ENCODE results near the gene HSD3B1. TPM values are rescaled to one million over a fixed set of nuclear protein-coding genes. Genes with fewer than 3 reads are reported as not detected.
"Not testable (repeated sequence)": the region's sequence is repeated elsewhere in the genome, so short reads cannot be mapped to it uniquely, and the experiment has no call there.

The HSD3B1 gene
- total and polyA plus RNA-seq, 5 donors from 2014 or later = not detected

- H3K4me3 Mint-ChIP-seq; ATAC-seq (ENCODE audit: low read depth in 2 of 2); H3K27ac Mint-ChIP-seq: not testable (repeated sequence)
Measured at GRCh38 chr1:119560402-119560801, 53.4 kb downstream of the HSD3B1 start.

GRCh38 chr1:119564548-119564947 lies 57.5 kb downstream of the HSD3B1 start:
- H3K4me1 ChIP-seq (ENCODE audit: control insufficient read depth, insufficient read depth, low read length, poor library complexity, severe bottlenecking) = no peaks in the 10 kb centered on the region
- H3K4me1 Mint-ChIP-seq = no peaks in the 10 kb centered on the region
- no peak overlapping the region for H3K27ac ChIP-seq (ENCODE audit: insufficient read depth, low read length, poor library complexity, severe bottlenecking)
- DNase-seq (no peak), ATAC-seq (ENCODE audit: low read depth in 2 of 2) (no peak)
- H3K36me3 Mint-ChIP-seq = no peaks in the 10 kb centered on the region
- no peaks in the 10 kb centered on the region for H3K36me3 ChIP-seq (ENCODE audit: control insufficient read depth, insufficient read depth, low read length)
- H3K4me3 Mint-ChIP-seq = no peak overlapping the region
- H3K9me3 Mint-ChIP-seq = peaks cover 0 to 2% (median 0%) of the 10 kb centered on the region in 7 donors
- H3K27ac Mint-ChIP-seq = no peak overlapping the region
- no peaks in the 10 kb centered on the region for H3K9me3 ChIP-seq (ENCODE audit: control insufficient read depth in 2 of 2, low read length in 2 of 2)
- H3K27me3 ChIP-seq (ENCODE audit: control insufficient read depth, insufficient read depth, low read length) = no peaks in the 10 kb centered on the region
- H3K4me3 ChIP-seq (ENCODE audit: low read depth, low read length) = no peak overlapping the region
- H3K27me3 Mint-ChIP-seq = peaks cover 8% of the 10 kb centered on the region

More at GRCh38 chr1:119560402-119560801, 53.4 kb downstream of the HSD3B1 start:
- H3K9me3 Mint-ChIP-seq; H3K9me3 ChIP-seq (ENCODE audit: control insufficient read depth in 2 of 2, low read length in 2 of 2); H3K4me1 Mint-ChIP-seq; H3K4me3 ChIP-seq (ENCODE audit: low read depth, low read length); DNase-seq; H3K27ac ChIP-seq (ENCODE audit: insufficient read depth, low read length, poor library complexity, severe bottlenecking); H3K36me3 ChIP-seq (ENCODE audit: control insufficient read depth, insufficient read depth, low read length); H3K36me3 Mint-ChIP-seq; H3K4me1 ChIP-seq (ENCODE audit: control insufficient read depth, insufficient read depth, low read length, poor library complexity, severe bottlenecking); H3K27me3 ChIP-seq (ENCODE audit: control insufficient read depth, insufficient read depth, low read length); H3K27me3 Mint-ChIP-seq: not testable (repeated sequence)

Other genes with a start within 250 kb of the HSD3B1 start
- gene HAO2, start 138.4 kb upstream of the HSD3B1 start, total RNA-seq = not detected
- not detected for gene HAO2, start 138.4 kb upstream of the HSD3B1 start, polyA plus RNA-seq
- not detected for gene HSD3B2, start 92.1 kb upstream of the HSD3B1 start, total RNA-seq
- not detected for gene HSD3B2, start 92.1 kb upstream of the HSD3B1 start, polyA plus RNA-seq
- gene ZNF697, start 141.1 kb downstream of the HSD3B1 start, total RNA-seq = not detected
- not detected for gene ZNF697, start 141.1 kb downstream of the HSD3B1 start, polyA plus RNA-seq
- gene PHGDH, start 204.7 kb downstream of the HSD3B1 start, total RNA-seq = 4.9 TPM
- 1 to 10 TPM; 1.5 to 6.6 (median 3.3) TPM for gene PHGDH, start 204.7 kb downstream of the HSD3B1 start, polyA plus RNA-seq

All from CD4-positive, CD25-positive, alpha-beta regulatory T cell (primary cell).